Activated CD4-positive, alpha-beta T cell treated with anti-CD3 and anti-CD28 coated beads, Interleukin-2, amount 50 U/mL, for 4 hours (primary cell): Measurements from ENCODE around the gene PRUNE1.

Experiments used
- DNase-seq, 2 experiments: peaks; one replicate each; pipeline ENCODE4 v3.0.0-alpha.2; 2020

Gene PRUNE1

GRCh38 chr1:151006327-151007052 is 1.8 kb upstream of the PRUNE1 start, which contains the start of gene MINDY1:
Gene MINDY1, minus strand, starts transcription at chr1:151006902. Its CDS starts 4,285 bp downstream, at chr1:151002617.
- peak in 1 of 2 experiments; percentile 8 for DNase-seq

DNA sequence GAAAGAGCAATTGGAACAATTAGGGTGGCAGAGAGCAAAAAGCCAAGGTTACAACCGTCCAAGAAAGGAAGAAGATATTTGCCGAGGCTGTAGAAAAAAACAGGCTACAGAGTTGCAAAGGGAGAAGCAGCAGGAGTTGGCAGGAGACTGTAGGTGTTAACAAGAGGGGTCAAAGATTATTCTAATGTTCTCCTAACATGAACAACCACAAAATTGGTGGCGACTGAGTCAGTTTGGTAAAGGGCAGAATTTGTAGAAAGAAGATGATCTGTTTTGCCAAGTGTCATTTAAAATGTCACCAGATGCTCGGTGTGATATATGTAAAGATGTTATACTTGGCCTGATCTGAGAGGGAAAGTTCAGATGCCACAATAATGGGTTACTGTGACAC is 401 bp upstream of the PRUNE1 start:
- no peak for DNase-seq

DNA sequence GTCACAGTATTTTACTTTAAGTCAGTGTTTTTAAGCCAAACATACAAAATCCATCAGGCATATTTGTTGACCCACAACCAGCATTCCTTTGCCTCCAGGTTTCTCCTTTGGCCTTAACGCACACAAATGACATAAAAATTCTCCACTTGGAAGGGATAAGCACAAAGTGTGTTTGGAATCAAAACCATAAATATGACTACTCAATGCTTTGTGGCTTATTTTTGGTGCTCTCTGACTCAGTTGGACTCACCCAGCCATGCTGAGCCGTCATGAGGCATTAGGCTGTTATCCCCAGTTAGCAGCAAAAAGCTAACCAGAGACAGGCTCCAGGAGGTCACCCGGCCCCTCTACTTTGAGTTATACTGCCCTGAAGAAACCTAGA is 948 bp downstream of the PRUNE1 start:
- DNase-seq, result no peak

- no peak for DNase-seq
Measured at GRCh38 chr1:151009674-151010345, 1.6 kb downstream of the PRUNE1 start.

GRCh38 chr1:151010346-151010726 is 2.1 kb downstream of the PRUNE1 start:
- no peak for DNase-seq

DNA sequence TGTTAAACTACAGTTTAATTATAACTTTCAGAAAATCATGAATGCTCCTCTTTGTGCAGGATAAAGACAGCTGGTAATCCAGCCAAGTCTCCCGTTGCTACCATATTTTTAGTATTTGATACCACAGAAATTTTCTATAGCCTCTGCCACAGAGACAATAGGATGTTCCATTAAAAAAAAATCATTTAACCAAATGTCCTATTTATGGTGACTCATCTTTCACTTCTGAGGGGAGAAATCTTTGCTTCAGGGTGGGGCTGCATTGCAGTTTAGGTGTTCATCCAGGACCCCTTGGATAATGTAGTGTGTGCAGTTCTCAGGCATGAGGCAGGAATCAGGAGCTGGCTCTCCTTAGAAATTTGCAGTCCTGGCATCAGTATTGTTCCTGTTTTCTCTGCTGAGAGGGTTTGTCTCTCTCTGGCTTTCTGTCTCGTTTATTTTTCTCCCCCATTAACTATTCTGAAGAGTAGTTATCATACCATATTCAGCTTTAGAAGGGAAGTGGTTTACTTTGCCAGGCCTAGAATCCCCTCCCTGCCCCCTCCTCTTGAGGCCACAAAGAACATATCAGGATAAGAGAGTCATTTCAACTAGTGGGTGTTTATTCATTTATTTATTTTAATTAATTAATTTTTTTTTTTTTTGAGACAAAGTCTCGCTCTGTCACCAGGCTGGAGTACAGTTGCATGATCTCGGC is 3.1 kb downstream of the PRUNE1 start:
- DNase-seq, result no peak

- DNase-seq, result no peak
Measured at GRCh38 chr1:151012684-151013471, 4.6 kb downstream of the PRUNE1 start.

- no peak for DNase-seq
Measured at GRCh38 chr1:151013518-151013917, 5.3 kb downstream of the PRUNE1 start.

DNA sequence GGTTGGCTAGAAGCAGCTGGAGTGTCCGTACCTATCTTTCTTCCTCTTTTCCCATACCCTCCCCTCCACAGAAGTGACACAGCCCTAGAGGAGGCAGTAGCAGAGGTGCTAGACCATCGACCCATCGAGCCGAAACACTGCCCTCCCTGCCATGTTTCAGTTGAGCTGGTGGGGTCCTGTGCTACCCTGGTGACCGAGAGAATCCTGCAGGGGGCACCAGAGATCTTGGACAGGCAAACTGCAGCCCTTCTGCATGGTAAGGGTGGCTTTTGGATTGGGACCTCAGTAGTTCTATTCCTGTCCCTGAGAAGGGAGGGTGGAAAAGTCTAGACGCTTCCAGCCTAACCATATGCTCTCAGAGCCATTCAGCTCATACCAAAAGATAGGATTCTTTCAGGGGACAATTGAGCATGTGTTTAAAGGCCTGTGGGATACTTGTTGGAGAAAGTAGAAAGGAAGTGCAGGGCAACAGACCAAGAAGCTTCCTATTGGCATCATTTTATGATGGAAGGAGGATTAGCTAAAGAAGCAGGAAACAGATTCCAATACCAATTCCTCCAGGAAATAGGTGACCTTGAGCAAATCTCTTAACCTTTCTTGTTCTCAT is 16.4 kb downstream of the PRUNE1 start:
- peak; percentile 85 to 88 for DNase-seq

GRCh38 chr1:151026460-151026859 is 18.2 kb downstream of the PRUNE1 start:
- DNase-seq, result no peak

GRCh38 chr1:151032164-151032563 is 23.9 kb downstream of the PRUNE1 start:
- no peak for DNase-seq

DNA sequence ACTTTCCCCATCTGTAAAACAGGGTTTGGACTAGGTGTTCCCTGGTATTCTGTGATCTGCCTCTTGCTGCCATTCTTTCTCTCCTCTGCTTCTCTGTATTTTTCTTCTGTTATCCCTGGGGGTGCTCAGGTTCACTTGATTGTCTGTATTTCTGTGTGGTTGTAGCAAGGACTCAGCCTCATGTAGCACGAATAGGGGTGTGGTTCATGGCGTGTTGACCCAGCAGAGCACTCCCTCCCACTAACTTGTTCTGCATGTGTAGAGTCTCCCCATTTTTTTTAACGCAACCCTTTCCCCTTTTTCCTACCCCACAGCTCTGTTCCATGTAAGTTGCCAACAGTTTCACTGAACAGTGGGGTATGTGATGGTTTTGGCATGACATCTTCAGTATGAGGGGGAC is 26.9 kb downstream of the PRUNE1 start:
- DNase-seq, result no peak

GRCh38 chr1:151036356-151036755 is 28.1 kb downstream of the PRUNE1 start, which contains the start of gene BNIPL:
Gene BNIPL, plus strand, starts transcription at chr1:151036586. Its CDS starts 140 bp downstream, at chr1:151036726.
- DNase-seq, result no peak

DNA sequence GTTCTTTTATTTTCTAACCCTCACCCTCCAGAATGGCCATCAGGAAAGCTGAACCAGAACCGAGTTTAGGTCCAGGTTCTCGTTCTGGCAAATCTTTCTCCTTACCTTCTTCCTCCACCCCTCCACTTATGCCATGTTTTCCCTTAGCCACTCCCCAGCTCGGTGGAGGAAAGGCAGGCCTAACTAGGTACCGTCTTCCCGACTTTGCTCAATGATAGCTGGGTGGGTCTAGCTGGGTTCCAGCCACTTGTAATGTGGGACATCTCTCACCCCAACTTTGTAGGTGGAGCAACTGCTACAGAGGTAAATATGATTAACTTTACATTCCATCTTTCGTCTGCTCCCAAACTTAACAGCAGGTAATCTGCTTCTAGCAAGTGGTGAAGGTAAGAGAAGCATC is 28.8 kb downstream of the PRUNE1 start:
- no peak for DNase-seq

GRCh38 chr1:151039521-151039920 is 31.3 kb downstream of the PRUNE1 start:
- no peak for DNase-seq

DNA sequence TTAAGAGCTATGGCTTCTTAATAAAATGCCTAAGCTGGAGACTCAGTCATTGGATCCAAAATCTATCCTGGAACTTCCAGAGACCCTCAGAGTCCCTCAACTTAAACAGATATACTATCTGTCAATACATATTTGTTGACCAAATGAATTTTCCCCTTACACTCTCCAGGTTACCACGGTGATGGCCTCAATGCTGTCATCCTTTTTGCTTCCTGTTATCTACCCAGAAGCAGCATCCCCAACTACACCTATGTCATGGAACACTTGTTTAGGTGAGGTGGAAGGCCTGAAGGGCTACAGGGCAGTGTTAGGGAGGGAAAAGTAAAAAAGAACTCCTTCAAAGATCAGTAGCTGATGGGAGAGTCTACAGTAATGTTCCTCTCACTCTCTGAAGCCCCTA is 34.9 kb downstream of the PRUNE1 start:
- no peak for DNase-seq

DNA sequence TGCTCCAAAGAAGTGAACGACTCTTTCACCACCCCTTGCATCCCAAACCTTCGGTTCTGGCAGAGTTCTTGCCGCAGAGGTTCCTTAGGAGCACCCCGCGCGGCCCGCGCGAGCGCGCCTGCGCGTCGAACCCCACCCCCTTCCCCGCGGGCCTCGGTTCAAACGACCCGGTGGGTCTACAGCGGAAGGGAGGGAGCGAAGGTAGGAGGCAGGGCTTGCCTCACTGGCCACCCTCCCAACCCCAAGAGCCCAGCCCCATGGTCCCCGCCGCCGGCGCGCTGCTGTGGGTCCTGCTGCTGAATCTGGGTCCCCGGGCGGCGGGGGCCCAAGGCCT is 39.3 kb downstream of the PRUNE1 start, which contains the start of gene C1orf56:
Gene C1orf56 (plus strand): TSS at position 161 of the 334 bp plus-strand sequence. CDS start 97 bp downstream, at position 258.
- DNase-seq, result peak; percentile 36 to 39

DNA sequence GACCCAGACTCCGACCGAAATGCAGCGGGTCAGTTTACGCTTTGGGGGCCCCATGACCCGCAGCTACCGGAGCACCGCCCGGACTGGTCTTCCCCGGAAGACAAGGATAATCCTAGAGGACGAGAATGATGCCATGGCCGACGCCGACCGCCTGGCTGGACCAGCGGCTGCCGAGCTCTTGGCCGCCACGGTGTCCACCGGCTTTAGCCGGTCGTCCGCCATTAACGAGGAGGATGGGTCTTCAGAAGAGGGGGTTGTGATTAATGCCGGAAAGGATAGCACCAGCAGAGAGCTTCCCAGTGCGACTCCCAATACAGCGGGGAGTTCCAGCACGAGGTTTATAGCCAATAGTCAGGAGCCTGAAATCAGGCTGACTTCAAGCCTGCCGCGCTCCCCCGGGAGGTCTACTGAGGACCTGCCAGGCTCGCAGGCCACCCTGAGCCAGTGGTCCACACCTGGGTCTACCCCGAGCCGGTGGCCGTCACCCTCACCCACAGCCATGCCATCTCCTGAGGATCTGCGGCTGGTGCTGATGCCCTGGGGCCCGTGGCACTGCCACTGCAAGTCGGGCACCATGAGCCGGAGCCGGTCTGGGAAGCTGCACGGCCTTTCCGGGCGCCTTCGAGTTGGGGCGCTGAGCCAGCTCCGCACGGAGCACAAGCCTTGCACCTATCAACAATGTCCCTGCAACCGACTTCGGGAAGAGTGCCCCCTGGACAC is 39.8 kb downstream of the PRUNE1 start:
- peak; percentile 36 to 45 for DNase-seq

DNA sequence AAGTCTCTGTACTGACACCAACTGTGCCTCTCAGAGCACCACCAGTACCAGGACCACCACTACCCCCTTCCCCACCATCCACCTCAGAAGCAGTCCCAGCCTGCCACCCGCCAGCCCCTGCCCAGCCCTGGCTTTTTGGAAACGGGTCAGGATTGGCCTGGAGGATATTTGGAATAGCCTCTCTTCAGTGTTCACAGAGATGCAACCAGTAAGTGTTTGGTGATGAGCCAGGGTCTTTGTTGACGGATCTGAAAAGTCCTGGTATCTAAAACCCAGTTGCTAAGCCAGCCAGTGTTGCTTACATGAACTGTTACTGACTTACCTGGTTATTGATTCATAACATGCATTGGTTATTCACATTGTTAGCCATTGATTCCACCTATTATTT is 40.4 kb downstream of the PRUNE1 start:
- no peak for DNase-seq

- DNase-seq, result no peak
Measured at GRCh38 chr1:151049458-151049857, 41.2 kb downstream of the PRUNE1 start.

DNA sequence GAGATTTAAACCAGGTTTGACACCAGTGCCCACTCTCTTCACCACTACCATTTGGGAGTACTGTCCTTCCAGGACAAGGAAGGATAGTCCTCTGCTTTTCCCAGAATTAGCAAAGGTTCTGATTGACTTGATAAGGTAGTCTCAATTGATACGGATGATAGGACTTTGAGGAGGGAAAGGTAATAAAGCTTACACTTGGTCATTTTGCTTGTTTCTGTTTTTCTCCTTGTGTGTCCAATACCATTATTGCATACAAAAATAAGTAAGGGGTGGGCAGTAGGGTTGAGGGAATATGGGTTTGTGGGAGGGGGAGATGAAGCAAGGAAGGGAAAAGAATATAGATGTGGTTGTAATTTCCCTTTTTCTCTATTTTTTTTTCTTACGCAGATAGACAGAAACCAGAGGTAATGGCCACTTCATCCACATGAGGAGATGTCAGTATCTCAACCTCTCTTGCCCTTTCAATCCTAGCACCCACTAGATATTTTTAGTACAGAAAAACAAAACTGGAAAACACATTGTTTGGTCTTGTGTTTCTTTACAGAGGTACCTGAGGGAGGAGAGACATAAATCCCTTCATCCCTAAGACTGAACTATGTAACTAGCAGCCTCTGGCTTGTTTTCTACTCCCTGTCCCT is 41.9 kb downstream of the PRUNE1 start:
- no peak for DNase-seq
